CD4-positive, alpha-beta T cell treated with Interleukin-21 for 1 hour (primary cell): ENCODE measurements around the gene IFNAR1.
A peak's percentile ranks its signal among the peaks of the same experiment; 100 is the strongest.
"Not testable (repeated sequence)": the region's sequence is repeated elsewhere in the genome, so short reads cannot be mapped to it uniquely, and the experiment has no call there.

Source experiments
- DNase-seq: peaks from one replicate; pipeline ENCODE4 v3.0.0-alpha.2; 2020

The IFNAR1 gene

DNA sequence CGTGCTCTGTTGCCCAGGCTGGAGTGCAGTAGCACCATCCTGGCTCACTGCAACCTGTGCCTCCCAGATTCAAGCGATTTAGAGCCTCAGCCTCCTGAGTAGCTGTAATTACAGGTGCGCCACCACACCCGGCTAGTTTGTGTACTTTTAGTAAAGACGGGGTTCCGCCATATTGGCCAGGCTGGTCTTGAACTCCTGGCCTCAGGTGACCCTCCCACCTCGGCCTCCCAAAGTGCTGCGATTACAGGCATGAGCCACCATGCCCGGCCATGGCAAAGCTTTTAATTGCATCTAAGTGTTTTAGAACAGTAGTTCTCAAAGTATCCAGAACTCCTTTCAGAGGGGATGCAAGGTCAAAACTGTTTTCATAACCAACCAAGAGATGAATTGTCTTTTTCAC is 53.3 kb downstream of the IFNAR1 start:
- DNase-seq: no peak

DNA sequence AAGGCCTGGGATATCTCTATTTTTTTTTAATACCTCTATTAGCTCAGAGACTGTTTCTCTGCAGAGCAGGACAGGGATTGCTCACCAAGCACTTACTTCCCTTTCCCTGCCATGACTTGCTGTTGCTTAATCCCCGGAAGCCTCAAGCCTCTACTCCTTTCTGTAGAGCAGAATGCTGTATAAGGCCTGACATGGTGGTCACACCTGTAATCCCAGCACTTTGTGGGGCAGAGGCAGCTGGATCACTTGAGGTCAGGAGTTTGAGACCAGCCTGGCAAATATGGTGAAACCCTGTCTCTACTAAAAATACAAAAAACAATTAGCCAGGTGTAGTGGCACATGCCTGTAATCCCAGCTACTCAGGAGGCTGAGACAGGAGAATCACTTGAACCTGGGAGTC is 55.2 kb downstream of the IFNAR1 start:
- DNase-seq: not testable (repeated sequence)

DNA sequence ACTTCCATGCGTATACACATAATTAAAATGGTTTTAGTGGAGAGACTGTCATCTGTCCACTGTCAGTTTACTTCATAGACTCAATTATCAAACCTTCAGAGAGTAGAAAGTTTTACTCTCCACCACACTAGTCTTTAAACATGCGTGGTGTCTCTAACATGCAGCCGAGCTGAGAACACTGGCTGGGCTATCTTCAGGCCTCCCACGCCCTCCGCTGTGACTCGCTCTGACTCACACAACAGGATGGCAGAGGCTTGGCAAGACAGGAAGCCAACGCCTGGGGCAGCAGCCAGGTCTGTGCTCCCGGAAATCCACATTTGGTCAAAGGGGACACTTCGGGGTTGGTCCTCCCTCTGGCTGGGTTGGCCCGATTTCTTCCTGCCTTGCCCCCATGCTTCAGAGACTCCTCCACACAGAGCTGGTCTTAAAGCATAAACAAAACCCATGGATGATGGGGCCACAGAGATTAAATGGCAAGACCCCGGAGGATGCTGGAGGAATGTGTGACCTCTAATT is 55.8 kb downstream of the IFNAR1 start:
- peak; percentile 89 for DNase-seq

DNA sequence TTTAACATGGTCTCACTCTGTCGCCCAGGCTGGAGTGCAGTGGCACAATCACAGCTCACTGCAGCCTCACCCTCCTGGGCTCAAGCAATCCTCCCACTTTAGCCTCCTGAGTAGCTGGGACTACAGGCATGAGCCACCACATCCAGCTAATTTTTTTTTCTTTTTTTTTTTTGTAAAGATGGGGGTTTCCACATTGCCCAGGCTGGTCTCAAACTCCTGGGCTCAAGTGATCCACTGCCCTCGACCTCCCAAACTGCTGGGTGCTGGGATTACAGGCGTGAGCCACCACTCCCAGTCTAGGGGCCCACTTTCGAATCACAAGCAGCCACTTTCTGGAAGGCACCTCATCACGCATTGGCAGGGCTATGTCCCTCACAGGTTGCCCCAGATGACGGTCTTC is 56.6 kb downstream of the IFNAR1 start:
- DNase-seq: not testable (repeated sequence)

DNA sequence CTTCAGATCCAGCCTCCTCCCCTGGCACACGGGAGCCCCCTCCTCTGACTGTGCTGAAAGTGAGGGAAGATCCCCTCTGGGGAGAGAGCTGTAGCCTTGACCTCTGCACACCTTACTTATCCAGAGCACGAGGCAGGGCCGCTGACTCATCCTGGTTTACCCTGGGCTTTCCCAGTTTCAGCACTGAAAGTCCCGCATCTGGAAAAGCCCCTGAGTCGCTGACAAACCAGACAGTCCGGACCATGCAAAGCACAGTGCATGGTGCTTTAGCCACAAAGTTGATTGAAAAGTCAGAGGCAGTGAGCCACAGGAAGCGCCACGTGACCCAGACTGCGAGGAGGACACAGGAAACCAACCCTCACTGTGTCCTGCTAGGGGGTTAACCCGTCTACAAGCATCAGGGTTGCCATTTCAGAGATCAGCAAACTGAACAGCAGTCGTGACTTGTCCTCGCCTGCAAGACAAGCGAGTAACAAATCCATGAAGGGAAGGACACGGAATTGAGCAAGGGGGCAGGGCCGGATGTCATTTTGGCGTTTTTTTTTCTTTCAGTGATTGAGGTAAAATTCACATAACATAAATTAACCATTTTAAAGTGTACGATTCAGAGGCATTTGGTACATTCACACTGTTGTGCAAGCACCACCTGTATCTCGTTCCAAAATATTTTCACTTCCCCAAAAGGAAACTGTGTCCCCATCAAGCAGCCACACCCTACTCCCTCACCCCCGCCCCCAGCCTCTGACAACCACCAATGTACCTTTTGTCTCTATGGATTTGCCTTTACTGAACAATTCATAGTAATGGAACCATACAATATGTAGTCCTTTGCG is 58.5 kb downstream of the IFNAR1 start:
- DNase-seq: peak; percentile 79

DNA sequence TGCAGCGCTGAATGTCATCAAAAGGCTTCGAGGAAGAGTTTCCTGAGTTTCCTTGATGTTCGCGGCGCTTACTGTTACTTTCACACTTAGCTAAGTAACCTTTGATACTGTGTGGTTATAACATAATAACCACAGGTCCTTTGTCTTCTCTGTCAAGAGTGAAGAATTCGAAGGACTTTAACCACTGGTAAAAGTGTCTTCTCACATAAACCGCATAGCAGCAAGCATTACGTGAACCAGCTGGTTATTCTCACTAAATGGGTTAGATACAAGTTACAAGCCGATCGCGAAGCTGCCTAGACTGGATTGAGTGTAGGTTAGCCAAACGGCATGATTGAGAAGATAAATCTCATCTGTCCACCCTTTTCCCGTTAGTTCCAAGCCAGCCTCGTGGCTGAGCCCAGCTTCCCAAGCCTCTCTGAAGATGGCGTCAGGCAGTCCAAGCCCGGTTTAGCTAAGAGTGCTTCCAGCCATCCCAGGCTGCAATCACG is 60.1 kb downstream of the IFNAR1 start:
- DNase-seq: peak; percentile 78

DNA sequence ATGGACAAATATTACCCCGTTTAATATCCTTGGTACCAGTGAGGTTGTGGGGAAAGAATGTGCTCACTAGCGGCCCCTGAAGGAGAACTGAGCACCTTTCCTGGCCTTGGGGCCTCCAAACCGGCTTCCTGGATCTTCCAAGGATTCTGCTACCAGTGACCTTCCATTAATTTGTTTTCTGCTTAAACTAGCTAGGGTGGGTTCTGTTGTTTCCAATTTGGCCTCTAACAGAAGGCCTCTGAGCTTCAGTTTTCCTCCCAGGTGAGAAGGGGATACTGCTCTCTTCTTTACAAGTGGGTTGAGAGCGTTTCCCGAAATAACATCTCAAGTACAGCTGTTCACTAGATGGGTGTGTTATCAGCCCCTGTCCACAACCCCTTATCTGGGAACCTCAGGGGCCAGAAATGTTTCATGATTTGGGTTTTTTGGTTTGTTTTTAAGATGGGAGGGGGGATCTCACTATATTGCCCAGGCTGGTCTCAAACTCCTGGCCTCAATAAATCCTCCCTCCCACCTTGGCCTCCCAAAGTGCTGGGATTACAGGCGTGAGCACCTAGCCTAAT is 61.5 kb downstream of the IFNAR1 start:
- DNase-seq: no peak

DNA sequence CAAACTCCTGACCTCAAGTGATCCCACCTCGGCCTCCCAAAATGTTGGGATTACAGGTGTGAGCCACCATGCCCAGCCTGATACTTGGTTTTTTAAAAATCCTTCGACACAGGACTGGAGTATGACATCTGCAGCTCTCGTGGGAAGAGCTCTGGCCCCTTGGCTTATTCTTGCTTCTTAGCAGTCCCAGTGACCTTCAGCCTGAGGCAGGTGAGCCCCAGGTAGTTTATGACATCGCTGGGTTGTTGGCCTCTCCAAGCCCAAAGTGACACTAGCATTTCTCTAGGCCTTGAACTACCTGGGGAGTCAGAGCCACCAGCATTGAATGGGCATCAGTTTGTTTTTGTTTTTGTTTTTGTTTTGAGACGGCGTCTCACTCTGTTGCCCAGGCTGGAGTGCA is 62.5 kb downstream of the IFNAR1 start:
- no peak for DNase-seq

DNA sequence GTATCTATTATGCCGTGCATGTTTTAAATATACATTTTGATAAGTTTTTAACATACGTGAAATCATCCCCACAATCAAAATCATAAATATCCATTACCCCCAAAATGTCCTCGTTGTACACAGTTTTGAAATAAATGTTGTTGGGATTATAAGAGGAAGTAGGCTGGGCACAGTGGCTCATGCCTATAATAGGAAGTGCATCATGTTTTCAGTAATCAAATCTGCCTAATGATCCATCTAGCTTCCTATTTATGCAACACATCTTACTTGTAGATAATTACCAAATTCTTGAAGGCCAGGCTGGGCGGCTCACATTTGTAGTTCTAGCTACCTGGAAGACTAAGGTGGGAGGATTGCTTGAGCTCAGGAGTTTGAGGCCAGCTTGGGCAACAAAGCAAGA is 63.4 kb downstream of the IFNAR1 start:
- DNase-seq: no peak

DNA sequence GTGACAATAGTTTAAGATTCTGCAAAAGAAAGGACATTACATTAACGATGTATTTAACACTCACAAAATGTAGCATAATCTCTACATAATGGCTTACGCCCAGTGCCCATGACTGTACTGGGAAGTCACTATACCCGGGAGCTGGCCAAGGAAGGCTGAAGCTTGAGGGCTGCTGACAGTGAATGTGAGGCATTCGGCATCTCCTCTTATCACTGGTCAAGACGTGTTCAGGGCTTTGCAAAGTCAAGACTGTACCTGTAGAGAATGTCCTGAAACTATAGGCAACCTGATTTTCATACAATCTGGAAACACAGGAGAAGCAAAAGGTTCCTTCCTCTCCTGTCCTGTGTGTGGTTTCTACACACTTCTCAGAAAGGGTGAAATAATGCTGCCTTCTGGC is 65.7 kb downstream of the IFNAR1 start:
- DNase-seq: no peak

DNA sequence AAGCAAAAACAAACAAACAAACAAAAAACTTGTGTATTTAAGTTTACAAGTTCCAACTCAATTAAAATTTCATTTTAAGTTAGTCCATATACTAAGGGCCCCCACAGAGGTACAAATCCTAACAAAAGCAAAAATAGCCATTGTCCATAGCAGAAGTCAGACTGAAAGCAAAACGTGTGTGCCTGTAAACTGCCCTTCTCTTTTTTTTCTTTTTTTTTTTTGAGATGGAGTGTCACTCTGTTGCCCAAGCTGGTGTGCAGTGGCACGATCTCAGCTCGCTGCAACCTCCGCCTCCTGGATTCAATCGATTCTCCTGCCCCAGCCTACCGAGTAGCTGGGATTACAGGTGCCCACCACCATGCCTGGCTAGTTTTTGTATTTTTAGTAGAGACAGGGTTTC is 66.9 kb downstream of the IFNAR1 start:
- no peak for DNase-seq

DNA sequence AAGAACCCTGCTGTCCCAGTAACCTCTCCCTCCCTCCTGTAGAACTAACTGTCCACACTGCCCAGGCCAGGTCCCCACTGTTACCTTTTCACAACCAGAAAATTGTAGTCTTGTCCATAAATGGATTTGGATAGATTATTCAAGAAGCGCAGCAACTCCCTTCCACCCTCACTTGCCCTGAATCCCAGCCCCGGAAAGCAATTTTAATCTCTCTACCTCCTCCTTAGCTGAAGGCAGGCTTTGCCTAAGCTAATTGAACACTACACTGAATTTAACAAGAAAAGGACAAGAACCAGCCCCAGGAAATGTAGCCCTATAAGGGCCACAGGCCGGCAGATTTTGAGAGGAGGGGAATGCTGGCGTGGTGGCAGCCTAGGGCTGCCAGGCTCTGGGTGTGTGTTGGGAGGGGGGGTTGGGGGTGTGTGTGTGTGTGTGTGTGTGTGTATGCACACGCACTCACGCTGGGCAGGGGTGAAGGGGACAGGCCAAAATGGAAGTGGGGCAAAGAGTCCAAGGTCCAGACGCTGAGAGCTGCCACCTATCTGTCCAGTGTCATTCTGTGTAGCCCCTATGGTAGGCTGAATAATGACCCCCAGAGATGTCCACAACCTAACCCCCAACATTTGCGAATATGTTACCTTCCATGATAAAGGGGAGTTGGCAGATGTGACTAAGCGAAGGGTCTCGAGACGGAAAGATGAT is 67.7 kb downstream of the IFNAR1 start:
- no peak for DNase-seq

DNA sequence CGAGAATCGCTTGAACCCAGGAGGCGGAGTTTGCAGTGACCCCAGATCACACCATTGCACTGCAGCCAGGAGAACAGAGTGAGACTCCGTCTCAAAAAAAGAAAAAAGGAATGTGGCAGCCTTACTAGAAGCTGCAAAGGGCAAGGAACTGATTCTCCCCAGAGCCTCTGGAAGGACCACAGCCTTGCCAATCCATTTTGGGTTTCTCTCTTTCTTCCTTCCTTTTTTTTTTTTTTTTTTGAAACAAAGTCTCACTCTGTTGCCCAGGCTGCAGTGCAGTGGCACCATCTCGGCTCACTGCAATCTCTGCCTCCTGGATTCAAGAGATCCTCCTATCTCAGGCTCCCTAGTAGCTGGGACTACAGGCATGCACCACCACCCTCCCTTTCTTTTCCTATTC is 68.6 kb downstream of the IFNAR1 start:
- no peak for DNase-seq

DNA sequence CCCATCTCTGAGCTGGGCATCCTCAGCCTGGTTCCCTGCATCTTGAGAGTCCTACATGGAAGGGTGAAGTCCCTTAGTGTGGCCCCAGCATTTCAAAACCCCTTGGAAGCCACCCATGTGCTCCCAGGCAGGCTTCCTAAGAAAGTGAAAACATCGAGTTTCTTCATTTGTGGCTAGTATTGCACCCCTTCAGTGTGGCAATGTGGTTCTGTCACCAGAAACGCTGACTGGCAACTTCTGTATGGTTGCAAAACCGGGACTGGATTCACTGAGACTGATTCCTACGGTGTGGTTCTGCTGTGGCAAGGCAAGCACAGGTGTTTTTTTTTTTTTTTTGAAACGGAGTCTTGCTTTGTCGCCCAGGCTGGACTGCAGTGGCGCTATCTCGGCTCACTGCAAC is 69.5 kb downstream of the IFNAR1 start:
- peak; percentile 26 for DNase-seq

DNA sequence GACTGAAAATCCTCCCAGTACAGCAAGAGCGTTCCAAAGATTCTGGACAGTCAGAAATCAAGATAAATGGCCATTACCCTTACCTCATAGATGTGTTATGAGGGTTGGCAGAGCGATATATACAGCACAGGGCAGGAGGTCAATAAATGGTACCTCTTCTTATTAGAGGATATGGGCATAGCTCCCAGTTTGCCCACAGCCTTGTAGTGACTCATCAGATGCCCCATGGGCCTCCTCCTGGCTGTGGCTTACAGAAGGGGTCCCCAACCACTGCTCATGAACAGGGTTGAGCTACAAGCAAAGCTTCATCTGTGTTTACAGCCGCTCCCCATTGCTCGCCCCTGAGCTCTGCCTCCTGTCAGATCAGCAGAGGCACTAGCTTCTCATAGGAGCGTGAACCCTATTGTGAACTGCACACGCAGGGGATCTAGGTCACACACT is 71.1 kb downstream of the IFNAR1 start:
- no peak for DNase-seq

DNA sequence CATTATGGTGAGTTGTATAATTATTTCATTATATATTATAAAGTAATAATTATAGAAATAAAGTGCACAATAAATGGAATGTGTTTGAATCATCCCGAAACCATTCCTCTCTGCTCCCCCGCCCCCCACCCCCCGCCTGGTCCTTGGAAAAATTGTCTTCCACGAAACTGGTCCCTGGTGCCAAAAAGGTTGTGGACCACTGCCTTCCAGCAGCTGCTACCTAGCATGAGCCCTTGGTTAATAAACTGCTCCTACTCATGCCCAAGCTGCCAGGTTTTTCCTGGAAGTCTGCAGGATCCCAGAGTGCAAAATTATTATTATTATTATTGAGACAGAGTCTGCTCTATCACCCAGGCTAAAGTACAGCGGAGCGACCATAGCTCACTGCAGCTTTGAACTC is 71.7 kb downstream of the IFNAR1 start:
- DNase-seq: no peak

DNA sequence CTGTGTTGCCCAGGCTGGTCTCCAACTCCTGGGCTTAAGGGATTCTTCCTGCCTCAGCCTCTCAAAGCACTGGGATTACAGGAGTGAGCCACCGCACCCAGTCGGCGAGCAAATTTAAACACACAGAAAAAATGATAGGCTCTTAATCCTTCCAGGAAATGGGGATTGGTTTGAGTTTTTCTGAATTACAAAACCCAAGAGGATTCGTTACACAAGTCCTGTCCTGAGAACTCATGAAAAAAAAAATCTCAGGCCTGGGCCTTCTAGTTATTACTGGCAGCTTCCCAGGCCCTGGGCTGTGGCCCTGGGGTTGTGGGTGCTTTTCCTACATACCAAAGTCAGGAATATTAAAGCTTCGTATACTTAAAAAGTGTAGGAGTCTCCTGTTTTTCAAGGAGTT is 72.2 kb downstream of the IFNAR1 start:
- DNase-seq: no peak

DNA sequence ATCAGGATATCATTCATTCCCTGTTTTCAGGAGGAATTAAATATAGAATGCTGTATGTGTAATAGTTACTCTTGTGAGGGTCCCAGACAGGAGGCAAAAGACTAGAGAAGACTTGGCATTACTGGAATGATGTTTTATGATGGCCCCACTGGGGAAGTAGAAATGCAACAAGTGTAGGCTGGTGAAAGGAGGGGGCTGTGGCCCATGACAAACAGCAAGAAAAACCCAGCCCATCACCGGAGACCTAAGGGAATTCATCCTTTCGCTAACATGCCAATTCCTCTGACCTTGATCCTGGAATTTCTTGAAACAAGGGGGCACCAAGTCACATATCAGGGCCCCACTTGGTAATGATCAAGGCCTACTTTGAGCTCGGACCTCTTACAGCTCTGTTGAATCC is 72.9 kb downstream of the IFNAR1 start:
- DNase-seq: no peak

DNA sequence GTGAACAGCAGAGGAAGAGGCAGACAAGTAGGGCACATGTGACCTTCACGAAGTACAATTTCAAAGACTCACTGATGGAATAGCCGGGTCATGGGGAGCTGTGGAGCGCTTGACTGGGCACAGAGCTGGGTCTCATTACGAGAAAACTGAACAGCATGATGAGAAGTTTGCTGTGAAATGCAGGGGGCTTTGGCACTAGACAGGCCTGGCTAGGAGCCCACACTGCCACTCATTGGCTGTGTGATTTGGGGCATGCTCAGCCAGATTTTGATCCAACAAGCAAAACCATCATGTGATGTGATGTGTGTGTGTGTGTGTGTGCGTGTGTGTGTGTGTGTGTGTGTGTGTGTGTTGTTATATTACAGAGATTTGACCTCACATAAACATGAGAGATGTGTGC is 73.6 kb downstream of the IFNAR1 start:
- no peak for DNase-seq

DNA sequence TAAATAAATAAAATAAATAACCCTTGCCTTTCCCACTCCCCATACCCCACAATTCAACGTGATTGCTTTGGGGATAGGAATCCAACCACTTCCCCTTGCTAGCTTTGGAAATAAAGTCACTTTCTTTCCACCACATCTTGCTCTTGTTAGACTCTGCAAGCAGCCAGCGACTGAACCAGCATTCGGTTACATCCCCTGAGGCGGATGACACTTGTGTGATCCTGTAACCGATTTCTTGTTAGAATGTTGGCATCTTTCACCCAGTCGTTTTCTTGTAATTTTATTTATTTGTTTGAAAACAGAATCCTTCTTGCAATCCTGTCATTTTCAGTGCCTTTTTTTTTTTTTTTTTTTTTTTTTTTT is 76.8 kb downstream of the IFNAR1 start:
- DNase-seq: no peak

DNA sequence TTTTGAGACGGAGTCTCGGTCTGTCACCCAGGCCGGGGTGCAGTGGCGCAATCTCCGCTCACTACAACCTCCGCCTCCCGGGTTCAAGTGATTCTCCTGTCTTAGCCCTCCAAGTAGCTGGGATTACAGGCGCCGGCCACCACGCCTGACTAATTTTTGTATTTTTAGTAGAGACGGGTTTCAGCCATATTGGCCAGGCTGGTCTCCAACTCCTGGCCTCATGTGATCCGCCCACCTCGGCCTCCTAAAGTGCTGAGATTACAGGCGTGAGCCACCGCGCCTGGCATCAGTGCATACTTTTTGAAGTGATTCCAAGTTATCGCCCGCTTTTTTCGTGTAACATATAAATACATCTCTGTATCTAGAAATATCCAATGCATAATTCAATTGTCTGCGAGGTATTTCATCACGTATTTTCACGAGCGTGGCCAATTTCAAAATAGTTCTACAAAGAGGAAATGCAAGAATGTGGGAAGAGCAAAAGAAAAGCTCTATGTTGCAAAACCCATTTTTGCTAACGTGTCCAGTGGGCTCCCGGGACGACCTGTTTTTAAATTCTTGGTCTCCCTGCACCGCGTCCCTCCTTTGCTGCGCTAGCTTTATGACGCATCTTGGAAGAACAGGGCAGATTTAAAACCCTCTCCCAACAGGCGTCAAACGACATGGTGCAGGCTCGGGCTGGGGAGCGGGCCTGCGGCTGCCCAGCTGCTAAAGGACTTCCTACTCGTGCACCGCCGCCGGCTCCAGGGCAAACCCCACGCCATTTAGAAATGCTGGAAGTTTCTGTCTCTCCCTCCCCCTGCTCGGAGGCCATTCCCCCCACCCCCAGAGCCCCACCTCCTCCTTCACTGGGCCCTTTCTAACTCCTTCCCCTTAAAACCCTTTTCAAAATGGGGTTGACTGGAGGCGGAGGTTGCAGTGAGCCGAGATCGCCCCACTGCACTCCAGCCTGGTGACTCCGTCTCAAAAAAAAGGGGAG is 77.5 kb downstream of the IFNAR1 start:
- peak; percentile 32 for DNase-seq

DNA sequence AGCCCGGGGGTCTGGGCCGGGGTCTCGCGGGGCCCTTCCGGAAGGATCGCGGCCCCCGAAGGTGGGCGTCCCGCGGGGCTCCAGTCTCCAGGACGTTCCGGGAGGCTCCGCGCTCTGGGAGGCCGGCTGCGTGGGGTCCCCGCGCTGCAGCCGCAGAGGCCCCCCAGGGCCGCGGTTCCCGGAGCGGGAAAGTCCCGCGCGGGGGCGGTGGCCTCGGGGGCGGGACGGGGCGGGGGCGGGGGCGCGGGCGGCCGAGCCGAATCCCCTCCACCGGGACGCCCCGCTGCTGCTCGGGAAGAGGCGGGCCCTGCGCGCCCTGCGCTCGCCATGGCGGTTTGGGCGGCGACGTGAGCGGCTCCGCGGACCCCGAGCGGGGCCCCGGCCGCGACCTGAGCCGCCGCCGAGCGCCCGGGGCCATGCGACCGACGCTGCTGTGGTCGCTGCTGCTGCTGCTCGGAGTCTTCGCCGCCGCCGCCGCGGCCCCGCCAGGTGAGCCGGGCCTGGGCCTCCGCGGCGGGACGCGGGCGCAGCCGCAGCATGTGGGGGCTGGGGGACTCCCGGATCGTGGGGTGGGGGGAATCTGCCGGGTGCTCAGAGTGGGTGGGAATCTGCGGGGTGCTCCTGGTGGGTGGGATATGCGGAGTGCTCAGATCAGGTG is 78.5 kb downstream of the IFNAR1 start, which contains the start of gene IFNGR2:
IFNGR2 (plus strand) TSS at position 286 of the 658 bp plus-strand sequence; CDS start at position 417, 131 bp downstream.
- DNase-seq: peak; percentile 57
